A204.1 (cell line): ENCODE results near the gene LRRC32.
"Not testable (repeated sequence)": the region's sequence is repeated elsewhere in the genome, so short reads cannot be mapped to it uniquely, and the experiment has no call there.

Source experiments
- FAIRE-seq: peaks from 2 replicates; lab custom pipeline; 2012; peaks lifted over from hg19 to GRCh38; lab: Jason Lieb, UNC

The LRRC32 gene

GRCh38 chr11:76648061-76648460 is 22.5 kb downstream of the LRRC32 start:
- FAIRE-seq = no peak

DNA sequence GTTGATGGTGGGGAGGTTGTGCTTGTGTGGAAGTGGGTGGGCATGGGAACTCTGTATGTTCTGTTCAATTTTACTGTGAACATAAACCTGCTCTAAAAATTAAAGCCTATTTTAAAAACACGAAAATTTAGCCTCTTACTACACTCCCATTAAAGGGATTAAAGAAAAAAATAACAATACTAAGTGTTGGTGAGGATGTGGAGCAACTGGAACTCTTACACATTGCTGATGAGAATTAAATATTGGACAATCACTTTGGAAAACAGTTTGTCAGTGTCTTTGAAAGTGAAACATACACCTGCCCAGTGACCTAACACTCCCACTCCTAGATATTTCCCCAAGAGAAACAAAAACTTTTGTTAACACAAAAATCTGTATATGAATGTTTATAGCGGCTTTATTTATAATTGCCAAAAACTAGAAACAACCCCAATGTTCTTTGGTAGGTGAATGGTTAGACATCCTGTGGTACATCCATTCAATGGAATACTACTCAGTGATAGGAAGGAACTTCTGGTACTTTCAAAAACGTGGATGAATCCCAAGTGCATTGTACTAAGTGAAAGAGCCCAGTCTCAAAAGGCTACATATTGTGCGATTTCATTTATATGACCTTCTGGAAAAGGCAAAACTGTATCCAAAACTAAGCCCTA is 23.5 kb downstream of the LRRC32 start:
- no peak for FAIRE-seq

- no peak for FAIRE-seq
Observed at GRCh38 chr11:76644591-76644990, 26.0 kb downstream of the LRRC32 start.

- not testable (repeated sequence) for FAIRE-seq
Observed at GRCh38 chr11:76643711-76644110, 26.8 kb downstream of the LRRC32 start.

- no peak for FAIRE-seq
Observed at GRCh38 chr11:76642341-76642740, 28.2 kb downstream of the LRRC32 start.

DNA sequence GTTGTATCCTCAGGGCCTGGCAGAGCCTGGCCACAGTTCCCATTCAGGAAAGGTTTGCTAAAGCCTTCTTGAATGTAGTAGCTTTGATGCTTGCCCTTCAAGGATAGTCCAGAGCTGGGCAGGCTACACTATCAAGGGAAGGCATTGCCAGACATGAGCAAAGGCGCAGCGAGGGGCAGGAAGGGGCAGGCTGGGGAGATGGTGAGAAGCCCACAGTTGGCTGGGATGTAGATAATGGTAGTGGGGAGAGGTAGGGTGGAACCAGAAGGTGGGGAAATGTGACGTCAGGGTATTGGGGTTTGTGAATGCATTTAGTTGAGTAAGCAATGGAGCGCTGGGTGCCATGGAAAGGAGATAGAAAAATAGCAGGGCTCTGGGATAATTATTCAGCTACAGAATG is 28.6 kb downstream of the LRRC32 start:
- FAIRE-seq = no peak

- FAIRE-seq = no peak
Observed at GRCh38 chr11:76640501-76640900, 30.0 kb downstream of the LRRC32 start.

GRCh38 chr11:76639621-76640020 is 30.9 kb downstream of the LRRC32 start:
- no peak for FAIRE-seq

GRCh38 chr11:76638270-76639197 is 32.0 kb downstream of the LRRC32 start:
- FAIRE-seq = no peak

GRCh38 chr11:76637491-76638269 is 32.9 kb downstream of the LRRC32 start:
- no peak for FAIRE-seq

DNA sequence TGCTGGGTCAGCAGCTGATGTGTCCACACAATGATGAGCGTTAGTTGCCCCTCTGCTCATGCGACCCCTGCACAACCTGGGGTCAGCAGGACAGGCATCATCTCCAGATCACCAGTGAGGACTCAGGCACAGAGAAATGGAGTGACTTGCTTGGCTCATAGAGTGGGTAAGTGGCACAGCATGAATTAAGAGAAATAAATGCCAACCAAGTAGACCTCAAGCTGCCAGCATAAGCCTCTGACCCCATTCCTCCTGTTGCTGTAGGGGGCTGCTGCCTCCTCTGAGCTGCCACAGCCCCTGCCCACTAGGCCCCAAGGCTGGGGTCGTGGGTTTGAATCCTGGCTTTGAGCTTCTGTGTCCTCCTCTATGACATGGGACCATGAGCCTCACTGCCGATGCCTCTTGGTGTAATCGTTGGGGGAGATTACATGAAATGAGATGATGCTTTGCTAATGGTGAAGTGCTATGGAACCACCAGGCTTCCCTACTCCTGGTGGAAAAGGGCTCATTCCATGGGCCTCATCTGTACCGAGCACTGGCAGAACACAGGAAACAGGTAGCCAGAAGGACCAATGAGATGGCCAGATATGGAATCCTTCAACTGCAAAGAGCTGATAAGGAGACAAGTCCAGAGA is 33.6 kb downstream of the LRRC32 start:
- FAIRE-seq = no peak

GRCh38 chr11:76635991-76636738 is 34.4 kb downstream of the LRRC32 start:
- no peak for FAIRE-seq

- no peak for FAIRE-seq
Observed at GRCh38 chr11:76634886-76635285, 35.7 kb downstream of the LRRC32 start.

GRCh38 chr11:76632492-76632891 is 38.1 kb downstream of the LRRC32 start:
- no peak for FAIRE-seq

GRCh38 chr11:76631566-76632308 is 38.8 kb downstream of the LRRC32 start:
- no peak for FAIRE-seq

- no peak for FAIRE-seq
Observed at GRCh38 chr11:76630600-76631281, 39.8 kb downstream of the LRRC32 start.

GRCh38 chr11:76629853-76630599 is 40.5 kb downstream of the LRRC32 start:
- no peak for FAIRE-seq

GRCh38 chr11:76629116-76629852 is 41.3 kb downstream of the LRRC32 start:
- no peak for FAIRE-seq
